ENCODE data around the gene PDE4D. TPM values are rescaled to one million over a fixed set of nuclear protein-coding genes. Genes with fewer than 3 reads are reported as not detected.
A peak's percentile ranks its signal among the peaks of the same experiment; 100 is the strongest.

PDE4D gene
- polyA plus RNA-seq, 6 donors from 2014 or later, result 4.1 to 20.0 (median 12.9) TPM

GRCh38 chr5:59833448-59833847 is 60.1 kb downstream of the PDE4D start:
- Mint-ChIP-seq H3K9me3 (peaks cover 0 to 3% (median 0%) of the 10 kb centered on the region in 7 donors), H3K27ac (no peak overlapping the region), H3K4me1 (no peaks in the 10 kb centered on the region), H3K4me3 (no peak overlapping the region), H3K27me3 (no peaks in the 10 kb centered on the region), H3K36me3 (no peaks in the 10 kb centered on the region)
- DNase-seq (no peak), ATAC-seq (ENCODE audit: low read depth in 2 of 2) (no peak)

- peaks cover 0 to 3% (median 0%) of the 10 kb centered on the region in 7 donors for H3K9me3 Mint-ChIP-seq
- ATAC-seq (ENCODE audit: low read depth in 2 of 2), result no peak
- H3K4me3 Mint-ChIP-seq, result no peak overlapping the region
- H3K27me3 Mint-ChIP-seq, result no peaks in the 10 kb centered on the region
- H3K27ac Mint-ChIP-seq, result no peak overlapping the region
- no peaks in the 10 kb centered on the region for H3K4me1 Mint-ChIP-seq
- H3K36me3 Mint-ChIP-seq, result no peaks in the 10 kb centered on the region
- DNase-seq, result no peak
Measured at GRCh38 chr5:59832577-59833301, 60.8 kb downstream of the PDE4D start.

- no peaks in the 10 kb centered on the region for H3K4me1 Mint-ChIP-seq
- no peak for ATAC-seq (ENCODE audit: low read depth in 2 of 2)
- DNase-seq, result no peak
- H3K9me3 Mint-ChIP-seq, result no peaks in the 10 kb centered on the region
- H3K4me3 Mint-ChIP-seq, result no peak overlapping the region
- peak overlapping the region in 2 of 6 donors; percentile 8 to 14 for H3K27ac Mint-ChIP-seq
- no peaks in the 10 kb centered on the region for H3K36me3 Mint-ChIP-seq
- no peaks in the 10 kb centered on the region for H3K27me3 Mint-ChIP-seq
Measured at GRCh38 chr5:59831326-59832010, 62.1 kb downstream of the PDE4D start.

GRCh38 chr5:59830536-59831200 is 62.9 kb downstream of the PDE4D start:
- DNase-seq, result no peak
- no peaks in the 10 kb centered on the region for H3K4me1 Mint-ChIP-seq
- H3K27me3 Mint-ChIP-seq, result no peaks in the 10 kb centered on the region
- H3K4me3 Mint-ChIP-seq, result no peak overlapping the region
- no peaks in the 10 kb centered on the region for H3K9me3 Mint-ChIP-seq
- H3K36me3 Mint-ChIP-seq, result no peaks in the 10 kb centered on the region
- H3K27ac Mint-ChIP-seq, result no peak overlapping the region
- ATAC-seq (ENCODE audit: low read depth in 2 of 2), result no peak

- no peaks in the 10 kb centered on the region for H3K4me1 Mint-ChIP-seq
- H3K9me3 Mint-ChIP-seq, result no peaks in the 10 kb centered on the region
- no peaks in the 10 kb centered on the region for H3K27me3 Mint-ChIP-seq
- H3K4me3 Mint-ChIP-seq, result no peak overlapping the region
- no peak overlapping the region for H3K27ac Mint-ChIP-seq
- H3K36me3 Mint-ChIP-seq, result no peaks in the 10 kb centered on the region
- DNase-seq, result no peak
- no peak for ATAC-seq (ENCODE audit: low read depth in 2 of 2)
Measured at GRCh38 chr5:59829922-59830321, 63.6 kb downstream of the PDE4D start.

GRCh38 chr5:59829386-59829785 is 64.1 kb downstream of the PDE4D start:
- Mint-ChIP-seq H3K9me3 (no peaks in the 10 kb centered on the region), H3K36me3 (no peaks in the 10 kb centered on the region), H3K27me3 (no peaks in the 10 kb centered on the region), H3K27ac (no peak overlapping the region), H3K4me1 (no peaks in the 10 kb centered on the region), H3K4me3 (no peak overlapping the region)
- DNase-seq, result no peak
- ATAC-seq (ENCODE audit: low read depth in 2 of 2), result no peak

GRCh38 chr5:59828623-59829022 is 64.9 kb downstream of the PDE4D start:
- DNase-seq (no peak), ATAC-seq (ENCODE audit: low read depth in 2 of 2) (no peak)
- H3K36me3 Mint-ChIP-seq, result no peaks in the 10 kb centered on the region
- H3K9me3 Mint-ChIP-seq, result no peaks in the 10 kb centered on the region
- no peak overlapping the region for H3K27ac Mint-ChIP-seq
- H3K27me3 Mint-ChIP-seq, result no peaks in the 10 kb centered on the region
- no peak overlapping the region for H3K4me3 Mint-ChIP-seq
- H3K4me1 Mint-ChIP-seq, result no peaks in the 10 kb centered on the region

GRCh38 chr5:59826996-59827395 is 66.5 kb downstream of the PDE4D start:
- H3K4me3 Mint-ChIP-seq, result no peak overlapping the region

GRCh38 chr5:59823420-59823819 is 70.1 kb downstream of the PDE4D start:
- H3K9me3 Mint-ChIP-seq, result no peaks in the 10 kb centered on the region
- H3K4me3 Mint-ChIP-seq, result no peak overlapping the region
- no peak for DNase-seq
- no peak for ATAC-seq (ENCODE audit: low read depth in 2 of 2)
- H3K4me1 Mint-ChIP-seq, result no peaks in the 10 kb centered on the region
- no peaks in the 10 kb centered on the region for H3K27me3 Mint-ChIP-seq
- H3K36me3 Mint-ChIP-seq, result no peaks in the 10 kb centered on the region
- peak overlapping the region in 1 of 6 donors; percentile 7 for H3K27ac Mint-ChIP-seq

More at GRCh38 chr5:59826996-59827395, 66.5 kb downstream of the PDE4D start:
- H3K4me1 Mint-ChIP-seq, result no peaks in the 10 kb centered on the region
- no peaks in the 10 kb centered on the region for H3K27me3 Mint-ChIP-seq
- DNase-seq, result no peak
- H3K9me3 Mint-ChIP-seq, result no peaks in the 10 kb centered on the region
- H3K27ac Mint-ChIP-seq, result no peak overlapping the region
- H3K36me3 Mint-ChIP-seq, result no peaks in the 10 kb centered on the region
- ATAC-seq (ENCODE audit: low read depth in 2 of 2), result no peak

- no peaks in the 10 kb centered on the region for H3K4me1 Mint-ChIP-seq
- no peak for DNase-seq
- H3K4me3 Mint-ChIP-seq, result no peak overlapping the region
- H3K36me3 Mint-ChIP-seq, result no peaks in the 10 kb centered on the region
- no peaks in the 10 kb centered on the region for H3K27me3 Mint-ChIP-seq
- no peaks in the 10 kb centered on the region for H3K9me3 Mint-ChIP-seq
- ATAC-seq (ENCODE audit: low read depth in 2 of 2), result no peak
- peak overlapping the region in 2 of 6 donors; percentile 41 to 64 for H3K27ac Mint-ChIP-seq
Measured at GRCh38 chr5:59819806-59820205, 73.7 kb downstream of the PDE4D start.

GRCh38 chr5:59817536-59817935 is 76.0 kb downstream of the PDE4D start:
- H3K27me3 Mint-ChIP-seq, result no peaks in the 10 kb centered on the region
- H3K4me3 Mint-ChIP-seq, result no peak overlapping the region
- no peaks in the 10 kb centered on the region for H3K4me1 Mint-ChIP-seq
- DNase-seq (no peak), ATAC-seq (ENCODE audit: low read depth in 2 of 2) (no peak)
- H3K36me3 Mint-ChIP-seq, result no peaks in the 10 kb centered on the region
- no peaks in the 10 kb centered on the region for H3K9me3 Mint-ChIP-seq
- peak overlapping the region in 1 of 6 donors; percentile 63 for H3K27ac Mint-ChIP-seq

- no peak for ATAC-seq (ENCODE audit: low read depth in 2 of 2)
Measured at GRCh38 chr5:59816654-59817300, 76.7 kb downstream of the PDE4D start.

GRCh38 chr5:59814537-59814872 is 79.0 kb downstream of the PDE4D start:
- DNase-seq, result no peak
- no peaks in the 10 kb centered on the region for H3K9me3 Mint-ChIP-seq

More at GRCh38 chr5:59816654-59817300, 76.7 kb downstream of the PDE4D start:
- no peaks in the 10 kb centered on the region for H3K9me3 Mint-ChIP-seq
- H3K27ac Mint-ChIP-seq, result peak overlapping the region in 1 of 6 donors; percentile 24
- DNase-seq, result no peak
- peaks cover 0 to 3% (median 0%) of the 10 kb centered on the region in 3 donors for H3K27me3 Mint-ChIP-seq
- H3K36me3 Mint-ChIP-seq, result no peaks in the 10 kb centered on the region
- H3K4me3 Mint-ChIP-seq, result no peak overlapping the region
- H3K4me1 Mint-ChIP-seq, result no peaks in the 10 kb centered on the region

More at GRCh38 chr5:59814537-59814872, 79.0 kb downstream of the PDE4D start:
- Mint-ChIP-seq H3K4me1 (peaks cover 3 to 5% (median 5%) of the 10 kb centered on the region in 3 donors), H3K36me3 (no peaks in the 10 kb centered on the region), H3K27me3 (peaks cover 0 to 4% (median 4%) of the 10 kb centered on the region in 3 donors), H3K27ac (peak overlapping the region in 1 of 6 donors; percentile 17), H3K4me3 (no peak overlapping the region)
- no peak for ATAC-seq (ENCODE audit: low read depth in 2 of 2)

Measured in naive B cell (primary cell).